ENCODE results near the gene IFI44.

The IFI44 gene

DNA sequence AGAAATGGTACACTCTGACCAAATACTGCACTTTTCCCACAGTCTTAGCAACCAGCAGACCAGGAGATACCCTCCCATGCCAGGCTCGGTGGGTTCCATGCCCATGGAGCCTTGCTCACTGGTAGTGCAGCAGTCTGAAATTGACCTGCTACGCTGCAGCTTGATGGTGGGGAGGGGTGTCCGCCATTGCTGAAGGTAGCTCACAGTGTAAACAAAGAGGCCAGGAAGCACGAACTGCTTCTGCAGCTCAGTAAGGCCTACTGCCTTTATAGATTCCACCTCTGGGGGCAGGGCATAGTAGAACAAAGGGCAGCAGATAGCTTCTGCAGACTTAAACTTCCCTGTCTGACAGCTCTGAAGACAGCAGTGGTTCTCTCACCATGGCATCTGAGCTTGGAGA, 41.7 kb upstream of the IFI44 start:
- POLR2A ChIA-PET, result no interaction called here
- no peak for DNase-seq (ENCODE audit: low read depth, low spot score)
- TF ChIP-seq, protein P1, sequence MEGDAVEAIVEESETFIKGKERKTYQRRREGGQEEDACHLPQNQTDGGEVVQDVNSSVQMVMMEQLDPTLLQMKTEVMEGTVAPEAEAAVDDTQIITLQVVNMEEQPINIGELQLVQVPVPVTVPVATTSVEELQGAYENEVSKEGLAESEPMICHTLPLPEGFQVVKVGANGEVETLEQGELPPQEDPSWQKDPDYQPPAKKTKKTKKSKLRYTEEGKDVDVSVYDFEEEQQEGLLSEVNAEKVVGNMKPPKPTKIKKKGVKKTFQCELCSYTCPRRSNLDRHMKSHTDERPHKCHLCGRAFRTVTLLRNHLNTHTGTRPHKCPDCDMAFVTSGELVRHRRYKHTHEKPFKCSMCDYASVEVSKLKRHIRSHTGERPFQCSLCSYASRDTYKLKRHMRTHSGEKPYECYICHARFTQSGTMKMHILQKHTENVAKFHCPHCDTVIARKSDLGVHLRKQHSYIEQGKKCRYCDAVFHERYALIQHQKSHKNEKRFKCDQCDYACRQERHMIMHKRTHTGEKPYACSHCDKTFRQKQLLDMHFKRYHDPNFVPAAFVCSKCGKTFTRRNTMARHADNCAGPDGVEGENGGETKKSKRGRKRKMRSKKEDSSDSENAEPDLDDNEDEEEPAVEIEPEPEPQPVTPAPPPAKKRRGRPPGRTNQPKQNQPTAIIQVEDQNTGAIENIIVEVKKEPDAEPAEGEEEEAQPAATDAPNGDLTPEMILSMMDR (IDR thresholded peaks at IDR 0.05; ENCODE audit: insufficient read depth, low read length, missing control alignments), result no peak
- no peak overlapping the region for H3K4me3 ChIP-seq (ENCODE audit: low read depth, low read length)
- CTCF ChIA-PET, result interaction anchor here (0.6 to 8.6 kb wide), 30 partner anchors 9 to 493 kb away, joined by 3 to 181 read pairs (median 5); partner anchors contain the start of gene PTGFR

GRCh38 chr1:78617615-78618026, 32.0 kb upstream of the IFI44 start:
- DNase-seq (ENCODE audit: low read depth, low spot score), result peak; percentile 36
- CTCF ChIA-PET, result interaction anchor here (0.7 to 2.3 kb wide), 43 partner anchors 9 to 620 kb away, joined by 3 to 43 read pairs (median 5); partner anchors contain the start of gene IFI44
- TF ChIP-seq, protein P1 (IDR thresholded peaks at IDR 0.05; ENCODE audit: insufficient read depth, low read length, missing control alignments), result peak; percentile 65
- POLR2A ChIA-PET, result no interaction called here
- no peak overlapping the region for H3K4me3 ChIP-seq (ENCODE audit: low read depth, low read length)

DNA sequence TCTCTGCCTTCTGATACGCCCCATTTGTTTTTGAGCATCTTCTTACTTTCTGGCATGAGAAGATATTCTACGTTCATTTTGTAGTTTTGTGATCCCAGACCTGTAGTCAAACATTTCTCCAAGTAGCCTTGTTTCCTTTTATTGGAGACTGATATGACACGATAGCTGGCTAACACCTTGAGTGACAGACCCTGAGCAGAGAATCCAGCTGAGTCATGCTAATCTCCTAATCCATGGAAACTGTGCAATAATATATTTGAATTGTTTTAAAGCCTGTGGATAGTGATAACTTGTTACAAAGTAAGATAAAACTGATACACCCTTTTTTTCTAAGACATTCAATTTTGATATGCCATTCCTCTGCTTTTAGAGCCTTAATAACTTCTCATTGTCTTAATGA, 30.6 kb upstream of the IFI44 start:
- H3K4me3 ChIP-seq (ENCODE audit: low read depth, low read length), result no peak overlapping the region
- ChIA-PET CTCF (interaction anchor here (1.3 to 3.2 kb wide), 6 partner anchors 50 to 488 kb away, joined by 3 to 29 read pairs (median 14); no protein-coding TSS in a partner anchor), POLR2A (no interaction called here)
- no peak for DNase-seq (ENCODE audit: low read depth, low spot score)
- TF ChIP-seq, protein P1 (IDR thresholded peaks at IDR 0.05; ENCODE audit: insufficient read depth, low read length, missing control alignments), result no peak

GRCh38 chr1:78619446-78619802, 30.2 kb upstream of the IFI44 start:
- ChIA-PET CTCF (interaction anchor here (1.3 to 3.2 kb wide), 7 partner anchors 50 to 488 kb away, joined by 3 to 29 read pairs (median 13); no protein-coding TSS in a partner anchor), POLR2A (no interaction called here)
- H3K4me3 ChIP-seq (ENCODE audit: low read depth, low read length), result peak overlapping the region; percentile 39; the same call in 1 of the 2 replicates
- no peak for DNase-seq (ENCODE audit: low read depth, low spot score)
- TF ChIP-seq, protein P1 (IDR thresholded peaks at IDR 0.05; ENCODE audit: insufficient read depth, low read length, missing control alignments), result no peak

DNA sequence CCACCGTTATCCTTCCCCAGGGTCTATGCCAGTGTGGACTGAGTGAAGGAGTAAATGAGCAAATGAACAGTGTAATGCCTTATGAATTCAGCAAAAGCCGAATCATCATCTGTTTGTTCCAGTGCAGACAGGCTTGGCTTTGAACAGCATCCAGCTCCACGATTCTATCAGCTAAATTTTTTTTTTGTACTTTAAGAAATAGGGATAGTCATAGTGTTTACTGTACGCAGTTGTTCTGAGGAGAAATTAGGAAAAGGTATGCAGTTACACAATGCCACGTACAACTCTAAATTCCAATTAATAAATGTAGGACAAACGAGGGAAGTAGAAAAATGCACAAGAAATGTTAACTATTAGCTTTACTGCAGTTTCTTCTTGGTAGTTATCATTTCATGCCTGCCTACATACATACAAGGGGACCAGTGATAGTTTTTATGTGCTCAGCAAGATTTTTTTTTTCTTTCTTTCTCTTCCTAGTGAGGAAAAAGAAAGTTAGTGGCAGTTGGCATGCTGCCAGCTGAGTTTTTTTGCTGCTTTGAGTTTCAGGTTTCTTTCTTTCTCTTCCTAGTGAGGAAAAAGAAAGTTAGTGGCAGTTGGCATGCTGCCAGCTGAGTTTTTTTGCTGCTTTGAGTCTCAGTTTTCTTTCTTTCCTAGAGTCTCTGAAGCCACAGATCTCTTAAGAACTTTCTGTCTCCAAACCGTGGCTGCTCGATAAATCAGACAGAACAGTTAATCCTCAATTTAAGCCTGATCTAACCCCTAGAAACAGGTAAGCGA, 29.6 kb upstream of the IFI44 start, which contains the start of gene IFI44L:
IFI44L (plus strand) TSS at position 646 of the 777 bp plus-strand sequence. CDS start 7,468 bp downstream, outside the sequence.
- CTCF ChIA-PET, result interaction anchor here (0.7 to 3.2 kb wide), 10 partner anchors 13 to 489 kb away, joined by 3 to 29 read pairs (median 8); no protein-coding TSS in a partner anchor
- peak within 1 kb of the TSS; percentile 39 for H3K4me3 ChIP-seq (ENCODE audit: low read depth, low read length)

More for the DNA sequence above, 29.6 kb upstream of the IFI44 start, which contains the start of gene IFI44L:
- TF ChIP-seq, protein P1 (IDR thresholded peaks at IDR 0.05; ENCODE audit: insufficient read depth, low read length, missing control alignments), result no peak
- POLR2A ChIA-PET, result no interaction called here
- no peak for DNase-seq (ENCODE audit: low read depth, low spot score)
